NCI-H128 (cell line): ENCODE measurements around the gene PDE4D.
"Not testable (repeated sequence)": the region's sequence is repeated elsewhere in the genome, so short reads cannot be mapped to it uniquely, and the experiment has no call there.

Experiments used
- DNase-seq: peaks from one replicate; lab custom pipeline; 2025; ENCODE audit not compliant: unreplicated experiment; lab: John Stamatoyannopoulos, UW

PDE4D gene

DNA sequence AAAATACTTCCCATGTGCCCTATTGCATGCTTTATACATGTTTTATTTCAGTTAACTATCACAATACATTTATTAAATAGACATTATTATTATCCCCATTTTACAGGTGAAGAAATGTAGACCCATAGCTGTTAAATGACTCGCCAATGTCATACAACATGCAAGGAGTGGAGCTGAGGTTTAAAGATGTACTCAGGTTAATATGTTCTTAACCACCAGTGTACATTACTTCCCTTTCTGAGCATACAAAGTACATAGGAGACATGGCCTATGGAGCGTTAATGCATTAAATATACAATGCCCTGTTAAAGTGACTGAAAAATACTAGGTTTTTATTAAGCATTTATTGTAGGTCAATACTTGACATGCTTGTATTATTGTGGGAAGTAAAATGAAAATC lies 407.0 kb downstream of the PDE4D start:
- DNase-seq: no peak

- no peak for DNase-seq
These were observed 407.7 kb downstream of the PDE4D start for GRCh38 chr5:59485629-59486439.

GRCh38 chr5:59485107-59485506 lies 408.4 kb downstream of the PDE4D start:
- no peak for DNase-seq

DNA sequence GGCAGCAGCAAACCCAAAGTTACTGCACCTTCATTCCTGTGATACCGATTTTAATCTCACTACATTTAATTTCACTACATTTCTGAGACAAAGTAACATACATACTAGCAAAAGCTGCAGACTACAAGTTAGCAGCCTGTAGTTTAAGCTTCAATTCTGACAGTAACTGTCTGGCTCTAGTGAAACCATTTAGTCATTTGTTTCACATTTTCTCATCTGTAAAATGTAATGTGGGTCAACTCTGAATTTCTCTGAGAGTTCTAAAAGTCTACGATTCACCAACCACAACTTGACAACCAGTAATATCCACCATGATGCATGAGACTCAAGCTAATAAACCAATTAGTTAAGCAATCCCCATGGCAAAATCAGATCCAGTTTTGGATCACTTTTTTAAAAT lies 408.9 kb downstream of the PDE4D start:
- no peak for DNase-seq

DNA sequence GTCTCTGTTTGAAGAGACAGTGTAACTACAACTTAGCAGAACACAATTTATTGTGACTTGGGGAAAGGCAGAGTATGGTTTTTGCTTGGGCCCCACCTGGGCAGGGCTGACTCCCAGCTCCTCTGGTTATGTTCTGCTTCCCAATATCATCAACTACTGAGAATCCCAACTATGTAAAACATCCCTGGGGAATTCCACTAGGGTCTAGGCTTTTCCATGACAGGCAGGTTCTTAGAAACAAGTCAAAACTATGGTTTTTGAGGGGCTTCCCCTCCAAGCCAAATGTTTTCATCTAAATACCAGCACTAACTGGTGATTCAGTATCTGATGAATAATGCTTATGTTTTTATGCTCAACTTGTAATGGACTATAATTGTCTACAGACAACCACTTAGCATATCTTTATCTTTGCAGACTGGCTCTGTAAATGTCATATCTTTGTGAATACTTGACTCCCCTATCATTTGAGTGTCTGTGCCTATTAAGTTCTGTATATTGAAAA lies 409.5 kb downstream of the PDE4D start:
- DNase-seq: no peak

GRCh38 chr5:59479086-59479485 lies 414.4 kb downstream of the PDE4D start:
- DNase-seq: no peak

GRCh38 chr5:59474324-59474723 lies 419.2 kb downstream of the PDE4D start:
- DNase-seq: no peak

DNA sequence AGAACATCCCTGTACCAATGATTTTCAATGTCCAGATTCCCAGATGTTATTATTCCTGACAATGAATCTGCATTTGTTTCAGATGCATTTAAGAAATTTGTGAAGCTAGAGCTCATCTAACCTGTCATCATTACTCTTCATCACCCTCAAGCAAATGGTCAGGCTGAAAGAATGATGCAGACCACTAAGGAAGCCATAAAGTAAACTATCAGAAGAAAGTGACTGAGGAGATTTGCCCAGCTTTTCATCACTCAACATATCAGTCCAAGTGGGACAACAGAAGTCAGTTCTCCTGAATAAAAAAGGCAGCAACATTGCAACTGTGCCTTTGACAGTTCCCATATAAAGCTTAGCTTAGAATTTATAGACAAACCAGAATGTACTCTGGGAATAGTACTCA lies 419.9 kb downstream of the PDE4D start:
- no peak for DNase-seq

DNA sequence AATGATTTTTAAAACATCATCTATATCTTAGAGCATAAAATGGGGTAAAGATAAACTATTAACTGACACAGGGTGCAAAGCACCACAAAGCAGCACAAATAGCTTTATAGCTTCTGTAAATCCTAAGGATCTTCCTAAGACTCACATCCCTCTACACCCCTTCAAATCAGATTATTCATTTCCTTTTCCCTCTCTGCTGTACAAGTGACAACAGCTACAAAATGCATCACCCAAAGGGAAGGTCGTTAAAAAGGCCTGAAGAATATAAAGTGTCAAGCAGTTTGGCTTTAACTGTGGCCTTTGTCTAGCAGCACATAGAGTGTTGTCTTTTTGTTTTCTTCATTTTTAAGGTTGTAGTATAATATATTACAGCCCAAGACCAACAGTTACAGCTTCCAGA lies 422.1 kb downstream of the PDE4D start:
- no peak for DNase-seq

DNA sequence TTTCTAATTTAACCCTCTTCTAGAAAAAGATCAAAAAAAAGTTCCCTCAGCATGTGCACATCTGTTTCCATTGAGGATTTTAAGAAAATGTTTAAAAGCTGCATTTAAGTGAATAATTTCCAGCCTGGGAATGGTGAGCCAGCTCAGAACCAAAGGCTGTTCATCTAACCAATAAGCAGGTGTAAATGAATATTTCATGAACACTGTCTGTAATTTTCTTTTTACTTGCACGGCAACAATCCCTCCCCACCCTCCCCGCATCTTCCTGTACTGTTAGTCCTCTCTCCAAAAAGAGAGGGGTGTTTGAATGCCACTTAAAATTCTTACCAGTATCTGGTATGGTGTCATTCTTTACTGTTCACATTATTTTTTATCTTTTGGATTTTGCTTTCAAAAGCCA lies 425.6 kb downstream of the PDE4D start:
- no peak for DNase-seq

GRCh38 chr5:59466271-59466670 lies 427.3 kb downstream of the PDE4D start:
- DNase-seq: no peak

- DNase-seq: no peak
These were observed 428.6 kb downstream of the PDE4D start for GRCh38 chr5:59464969-59465368.

GRCh38 chr5:59463618-59464166 lies 429.8 kb downstream of the PDE4D start:
- not testable (repeated sequence) for DNase-seq

DNA sequence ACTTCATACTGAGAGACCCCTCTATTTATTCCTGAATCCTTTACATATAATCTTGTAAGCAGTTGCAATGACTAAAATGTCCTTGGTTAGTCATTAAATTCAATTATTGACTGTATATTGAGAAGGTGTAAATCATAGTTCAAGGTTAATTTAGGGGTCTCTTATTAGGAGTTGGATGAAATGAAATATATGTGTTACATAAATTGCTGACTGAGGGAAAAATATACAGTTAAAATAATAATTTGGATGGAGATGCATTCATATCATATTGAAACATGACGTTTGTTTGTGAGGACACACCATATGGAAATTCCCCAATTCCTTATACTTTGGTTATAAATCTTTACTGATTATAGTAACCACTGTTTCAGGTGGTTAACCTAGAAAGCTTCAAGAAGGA lies 430.6 kb downstream of the PDE4D start:
- DNase-seq: no peak

GRCh38 chr5:59460368-59461153 lies 433.0 kb downstream of the PDE4D start:
- DNase-seq: no peak

- DNase-seq: no peak
These were observed 434.4 kb downstream of the PDE4D start for GRCh38 chr5:59458966-59459729.

DNA sequence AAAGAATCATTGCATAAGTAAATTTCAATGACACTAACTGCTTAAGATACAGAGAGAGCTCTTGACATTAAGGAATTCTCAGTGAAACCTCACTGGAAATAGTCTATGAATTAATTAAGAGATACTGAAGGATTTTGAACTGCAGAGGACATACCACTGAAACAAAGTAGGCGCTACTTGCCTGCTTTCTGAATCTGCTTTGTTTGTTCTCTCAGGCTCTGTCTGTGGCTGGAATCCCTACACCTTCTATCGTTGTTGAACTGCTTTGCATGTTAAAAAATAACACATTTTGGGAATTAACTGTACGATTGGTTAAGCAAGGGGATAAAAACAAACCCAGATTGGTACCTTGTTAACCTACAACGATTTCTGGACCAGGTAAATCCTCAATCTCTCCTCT lies 435.2 kb downstream of the PDE4D start:
- no peak for DNase-seq

GRCh38 chr5:59449905-59450644 lies 443.5 kb downstream of the PDE4D start:
- no peak for DNase-seq

- no peak for DNase-seq
These were observed 447.2 kb downstream of the PDE4D start for GRCh38 chr5:59446356-59446755.

- no peak for DNase-seq
These were observed 447.8 kb downstream of the PDE4D start for GRCh38 chr5:59445741-59446140.
